Measurements from ENCODE around the gene LDLRAD4.

LDLRAD4 gene

DNA sequence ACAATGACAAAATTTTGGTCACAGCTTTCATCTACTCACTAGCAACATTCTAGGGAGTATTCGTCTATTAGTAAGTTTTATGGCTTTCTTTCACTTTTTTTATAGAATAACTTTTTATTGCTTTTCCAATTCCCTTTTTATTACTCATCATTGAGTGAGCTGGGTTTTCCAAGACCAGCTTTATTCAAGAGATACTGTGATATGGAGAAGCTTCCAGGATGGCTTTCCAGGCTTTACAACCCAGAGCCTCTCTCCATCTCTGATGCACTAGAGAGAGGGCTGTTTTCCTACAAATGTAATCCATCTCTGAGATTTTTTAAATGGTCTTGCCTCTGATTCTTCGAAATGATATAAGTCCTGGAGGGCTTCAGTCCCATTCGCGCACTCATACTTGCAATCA lies 118.3 kb downstream of the LDLRAD4 start:
- no peak overlapping the region for H3K27ac ChIP-seq (replicated peaks)
- H3K4me3 ChIP-seq (replicated peaks; ENCODE audit: insufficient read depth, low read length): no peak overlapping the region
- H3K27me3 ChIP-seq (ENCODE audit: insufficient read depth, poor library complexity, severe bottlenecking): peaks cover 9% of the 10 kb centered on the region
- no peak for TF ChIP-seq SPI1 (IDR thresholded peaks at IDR 0.05; ENCODE audit: borderline replicate concordance, low read depth)
- TF ChIP-seq, protein P1, sequence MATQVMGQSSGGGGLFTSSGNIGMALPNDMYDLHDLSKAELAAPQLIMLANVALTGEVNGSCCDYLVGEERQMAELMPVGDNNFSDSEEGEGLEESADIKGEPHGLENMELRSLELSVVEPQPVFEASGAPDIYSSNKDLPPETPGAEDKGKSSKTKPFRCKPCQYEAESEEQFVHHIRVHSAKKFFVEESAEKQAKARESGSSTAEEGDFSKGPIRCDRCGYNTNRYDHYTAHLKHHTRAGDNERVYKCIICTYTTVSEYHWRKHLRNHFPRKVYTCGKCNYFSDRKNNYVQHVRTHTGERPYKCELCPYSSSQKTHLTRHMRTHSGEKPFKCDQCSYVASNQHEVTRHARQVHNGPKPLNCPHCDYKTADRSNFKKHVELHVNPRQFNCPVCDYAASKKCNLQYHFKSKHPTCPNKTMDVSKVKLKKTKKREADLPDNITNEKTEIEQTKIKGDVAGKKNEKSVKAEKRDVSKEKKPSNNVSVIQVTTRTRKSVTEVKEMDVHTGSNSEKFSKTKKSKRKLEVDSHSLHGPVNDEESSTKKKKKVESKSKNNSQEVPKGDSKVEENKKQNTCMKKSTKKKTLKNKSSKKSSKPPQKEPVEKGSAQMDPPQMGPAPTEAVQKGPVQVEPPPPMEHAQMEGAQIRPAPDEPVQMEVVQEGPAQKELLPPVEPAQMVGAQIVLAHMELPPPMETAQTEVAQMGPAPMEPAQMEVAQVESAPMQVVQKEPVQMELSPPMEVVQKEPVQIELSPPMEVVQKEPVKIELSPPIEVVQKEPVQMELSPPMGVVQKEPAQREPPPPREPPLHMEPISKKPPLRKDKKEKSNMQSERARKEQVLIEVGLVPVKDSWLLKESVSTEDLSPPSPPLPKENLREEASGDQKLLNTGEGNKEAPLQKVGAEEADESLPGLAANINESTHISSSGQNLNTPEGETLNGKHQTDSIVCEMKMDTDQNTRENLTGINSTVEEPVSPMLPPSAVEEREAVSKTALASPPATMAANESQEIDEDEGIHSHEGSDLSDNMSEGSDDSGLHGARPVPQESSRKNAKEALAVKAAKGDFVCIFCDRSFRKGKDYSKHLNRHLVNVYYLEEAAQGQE (IDR thresholded peaks at IDR 0.05; ENCODE audit: insufficient replicate concordance, low read depth): no peak
- TF ChIP-seq GABPA (IDR thresholded peaks at IDR 0.05; ENCODE audit: low read depth): no peak
- TF ChIP-seq, protein P2, sequence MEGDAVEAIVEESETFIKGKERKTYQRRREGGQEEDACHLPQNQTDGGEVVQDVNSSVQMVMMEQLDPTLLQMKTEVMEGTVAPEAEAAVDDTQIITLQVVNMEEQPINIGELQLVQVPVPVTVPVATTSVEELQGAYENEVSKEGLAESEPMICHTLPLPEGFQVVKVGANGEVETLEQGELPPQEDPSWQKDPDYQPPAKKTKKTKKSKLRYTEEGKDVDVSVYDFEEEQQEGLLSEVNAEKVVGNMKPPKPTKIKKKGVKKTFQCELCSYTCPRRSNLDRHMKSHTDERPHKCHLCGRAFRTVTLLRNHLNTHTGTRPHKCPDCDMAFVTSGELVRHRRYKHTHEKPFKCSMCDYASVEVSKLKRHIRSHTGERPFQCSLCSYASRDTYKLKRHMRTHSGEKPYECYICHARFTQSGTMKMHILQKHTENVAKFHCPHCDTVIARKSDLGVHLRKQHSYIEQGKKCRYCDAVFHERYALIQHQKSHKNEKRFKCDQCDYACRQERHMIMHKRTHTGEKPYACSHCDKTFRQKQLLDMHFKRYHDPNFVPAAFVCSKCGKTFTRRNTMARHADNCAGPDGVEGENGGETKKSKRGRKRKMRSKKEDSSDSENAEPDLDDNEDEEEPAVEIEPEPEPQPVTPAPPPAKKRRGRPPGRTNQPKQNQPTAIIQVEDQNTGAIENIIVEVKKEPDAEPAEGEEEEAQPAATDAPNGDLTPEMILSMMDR (IDR thresholded peaks at IDR 0.05; ENCODE audit: insufficient read depth, low read length): no peak
- no peak for TF ChIP-seq POLR2AphosphoS5 (IDR thresholded peaks at IDR 0.05; ENCODE audit: low read depth)
- DNase-seq (ENCODE audit: low read depth in 1 of 2, low spot score in 1 of 2): no peak

DNA sequence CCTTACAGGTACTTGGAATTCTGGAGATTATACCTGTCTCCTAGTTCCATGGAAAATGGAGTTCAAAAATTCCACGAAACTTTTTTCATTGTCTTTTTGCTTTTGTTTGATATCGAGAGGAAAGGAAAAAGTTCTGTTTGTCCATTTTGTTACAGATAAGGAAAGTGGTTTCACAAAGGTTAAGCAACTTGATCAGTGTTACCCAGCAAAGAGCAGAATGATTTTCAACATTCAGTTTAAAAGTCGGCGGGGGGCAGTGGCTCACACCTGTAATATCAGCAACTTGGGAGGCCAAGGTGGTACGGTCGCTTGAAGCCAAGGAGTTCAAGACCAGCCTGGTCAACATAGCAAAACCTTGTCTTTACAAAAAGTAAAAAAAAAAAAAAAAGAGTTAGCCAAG lies 118.8 kb downstream of the LDLRAD4 start:
- Histone ChIP-seq H3K27me3 (ENCODE audit: insufficient read depth, poor library complexity, severe bottlenecking) (peaks cover 7% of the 10 kb centered on the region), H3K27ac (replicated peaks) (no peak overlapping the region), H3K4me3 (replicated peaks; ENCODE audit: insufficient read depth, low read length) (no peak overlapping the region)
- DNase-seq (ENCODE audit: low read depth in 1 of 2, low spot score in 1 of 2): no peak
- TF ChIP-seq, protein P1 (IDR thresholded peaks at IDR 0.05; ENCODE audit: insufficient replicate concordance, low read depth): no peak
- TF ChIP-seq POLR2AphosphoS5 (IDR thresholded peaks at IDR 0.05; ENCODE audit: low read depth): no peak
- TF ChIP-seq, protein P2 (IDR thresholded peaks at IDR 0.05; ENCODE audit: insufficient read depth, low read length): no peak
- no peak for TF ChIP-seq GABPA (IDR thresholded peaks at IDR 0.05; ENCODE audit: low read depth)
- TF ChIP-seq SPI1 (IDR thresholded peaks at IDR 0.05; ENCODE audit: borderline replicate concordance, low read depth): no peak

DNA sequence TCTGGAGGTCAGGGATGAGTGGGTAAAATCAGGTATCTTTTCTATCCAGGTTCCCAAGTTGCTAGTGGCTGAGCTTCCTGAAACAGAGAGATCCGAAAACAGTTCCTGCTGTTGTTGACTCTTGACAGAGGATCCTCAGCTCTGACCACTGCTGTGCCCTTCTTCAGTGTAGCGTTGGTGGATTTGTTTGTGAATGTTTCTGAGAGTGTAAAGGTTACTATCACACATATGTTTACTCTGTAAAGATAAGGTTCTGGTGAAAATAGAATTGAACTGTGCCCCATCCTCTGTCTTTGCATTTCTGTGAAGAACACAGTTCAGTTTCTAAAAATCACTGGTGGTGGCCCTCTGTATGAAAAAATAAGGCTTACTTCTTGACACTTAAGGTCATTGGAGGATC lies 119.8 kb downstream of the LDLRAD4 start:
- Histone ChIP-seq H3K4me3 (replicated peaks; ENCODE audit: insufficient read depth, low read length) (no peak overlapping the region), H3K27ac (replicated peaks) (no peak overlapping the region), H3K27me3 (ENCODE audit: insufficient read depth, poor library complexity, severe bottlenecking) (peaks cover 6% of the 10 kb centered on the region)
- DNase-seq (ENCODE audit: low read depth in 1 of 2, low spot score in 1 of 2): no peak
- TF ChIP-seq POLR2AphosphoS5 (IDR thresholded peaks at IDR 0.05; ENCODE audit: low read depth) (no peak), SPI1 (IDR thresholded peaks at IDR 0.05; ENCODE audit: borderline replicate concordance, low read depth) (no peak)
- TF ChIP-seq, protein P1 (IDR thresholded peaks at IDR 0.05; ENCODE audit: insufficient replicate concordance, low read depth): no peak
- TF ChIP-seq, protein P2 (IDR thresholded peaks at IDR 0.05; ENCODE audit: insufficient read depth, low read length): no peak

Measured in HL-60 (cell line).